GM23338 (cell line): Measurements from ENCODE around the gene LRRC18. TPM values are rescaled to one million over a fixed set of nuclear protein-coding genes. Genes with fewer than 3 reads are reported as not detected.

Experiments used
- ATAC-seq: fragments of 200-7000 bp; cut with Tn5 transposase; 3 replicates; pipeline ENCODE4 v1.9.1; 2020
- DNase-seq: peaks from one replicate; pipeline ENCODE4 v3.0.0-alpha.2; 2015; ENCODE audit warnings: low spot score
- H2AFZ ChIP-seq: fragments of 200-600 bp; sonication (generic); 2 replicates; pipeline ENCODE4 v1.8.0; 2016; ENCODE audit warnings: antibody characterized with exemption, mild to moderate bottlenecking, moderate library complexity
- H3F3A ChIP-seq: fragments of 200-600 bp; sonication (generic); replicated peaks from 2 replicates; pipeline ENCODE4 v1.8.0; 2017; ENCODE audit warnings: antibody characterized with exemption, mixed run types, low read depth
- H3K27ac ChIP-seq: fragments of 200-600 bp; sonication (generic); 2 replicates; pipeline ENCODE4 v1.6.1; 2016; ENCODE audit warnings: low read depth
- H3K27me3 ChIP-seq: fragments of 200-600 bp; sonication (generic); 2 replicates; pipeline ENCODE4 v1.8.0; 2016; ENCODE audit warnings: mild to moderate bottlenecking, mixed run types, moderate library complexity; ENCODE audit not compliant: insufficient read depth
- H3K36me3 ChIP-seq: fragments of 200-600 bp; sonication (generic); 2 replicates; pipeline ENCODE4 v1.8.0; 2016; ENCODE audit warnings: mild to moderate bottlenecking; ENCODE audit not compliant: insufficient read depth
- H3K4me1 ChIP-seq: fragments of 200-600 bp; sonication (generic); 2 replicates; pipeline ENCODE4 v1.8.0; 2016; ENCODE audit warnings: mild to moderate bottlenecking, moderate library complexity; ENCODE audit not compliant: insufficient read depth
- H3K4me2 ChIP-seq: fragments of 200-600 bp; sonication (generic); 2 replicates; pipeline ENCODE4 v1.7.1; 2017; ENCODE audit warnings: mixed run types
- H3K4me3 ChIP-seq: fragments of 200-600 bp; sonication (generic); 2 replicates; pipeline ENCODE4 v1.6.1; 2016; ENCODE audit warnings: mixed run types
- H3K79me2 ChIP-seq: fragments of 200-600 bp; sonication (generic); replicated peaks from 2 replicates; pipeline ENCODE4 v1.8.0; 2017; ENCODE audit warnings: mild to moderate bottlenecking; ENCODE audit not compliant: insufficient read depth
- H3K9me2 ChIP-seq: fragments of 200-600 bp; sonication (generic); 2 replicates; pipeline ENCODE4 v1.8.0; 2017; ENCODE audit not compliant: insufficient read depth
- H4K20me1 ChIP-seq: fragments of 200-600 bp; sonication (generic); replicated peaks from 2 replicates; pipeline ENCODE4 v1.8.0; 2017; ENCODE audit warnings: mild to moderate bottlenecking; ENCODE audit not compliant: insufficient read depth
- H3K27ac Mint-ChIP-seq: 2 replicates; pipeline ENCODE4 v1.8.0; 2020; ENCODE audit warnings: inconsistent platforms, mild to moderate bottlenecking, moderate library complexity, mixed read lengths
- H3K27me3 Mint-ChIP-seq: 3 replicates; pipeline ENCODE4 v1.8.0; 2022; ENCODE audit warnings: low read depth, mild to moderate bottlenecking, moderate library complexity, mixed read lengths, inconsistent platforms; ENCODE audit not compliant: insufficient read depth, poor library complexity
- H3K36me3 Mint-ChIP-seq: 3 replicates; pipeline ENCODE4 v1.8.0; 2021; ENCODE audit warnings: low read depth, mild to moderate bottlenecking, inconsistent platforms, moderate library complexity, mixed read lengths
- H3K4me1 Mint-ChIP-seq: 3 replicates; pipeline ENCODE4 v1.8.0; 2020; ENCODE audit warnings: mild to moderate bottlenecking, inconsistent platforms, mixed read lengths
- H3K4me3 Mint-ChIP-seq: 3 replicates; pipeline ENCODE4 v1.8.0; 2021; ENCODE audit warnings: moderate library complexity, mild to moderate bottlenecking, inconsistent platforms, mixed read lengths
- H3K9me3 Mint-ChIP-seq: 3 replicates; pipeline ENCODE4 v1.8.0; 2020; ENCODE audit warnings: moderate library complexity, mild to moderate bottlenecking, inconsistent platforms, mixed read lengths
- CREB1 ChIP-seq: fragments of 250-450 bp; sonication (Bioruptor Pico); IDR thresholded peaks from 2 replicates; pipeline ENCODE4 v1.5.0; 2020; ENCODE audit warnings: low read depth, mild to moderate bottlenecking, moderate library complexity
- EZH2 ChIP-seq: fragments of 200-600 bp; sonication (generic); IDR thresholded peaks from one replicate; pipeline ENCODE4 v1.8.0; 2017; ENCODE audit warnings: antibody characterized with exemption, mild to moderate bottlenecking, low read depth; ENCODE audit not compliant: unreplicated experiment
- EZH2phosphoT487 ChIP-seq: fragments of 200-600 bp; sonication (generic); IDR thresholded peaks from one replicate; pipeline ENCODE4 v1.8.1; 2018; ENCODE audit warnings: antibody characterized with exemption; ENCODE audit not compliant: unreplicated experiment
- JUNB ChIP-seq: IDR thresholded peaks from one replicate; pipeline ENCODE4 v1.6.1; 2016; ENCODE audit warnings: antibody characterized with exemption; ENCODE audit not compliant: unreplicated experiment
- NANOG ChIP-seq: IDR thresholded peaks from 2 replicates; pipeline ENCODE4 v1.6.1; 2016; ENCODE audit warnings: antibody characterized with exemption, borderline replicate concordance
- POLR2AphosphoS5 ChIP-seq: IDR thresholded peaks from 2 replicates; pipeline ENCODE4 v1.6.1; 2016; ENCODE audit warnings: antibody characterized with exemption, low read depth
- STAT1 ChIP-seq: IDR thresholded peaks from one replicate; pipeline ENCODE4 v1.6.1; 2016; ENCODE audit warnings: antibody characterized with exemption; ENCODE audit not compliant: unreplicated experiment
- ZNF114 ChIP-seq: fragments of 250-450 bp; sonication (Bioruptor Pico); IDR thresholded peaks from 2 replicates; pipeline ENCODE4 v1.5.0; 2020; ENCODE audit warnings: mild to moderate bottlenecking, moderate library complexity
- ZNF331 ChIP-seq: fragments of 250-450 bp; sonication (Bioruptor Pico); IDR thresholded peaks from 2 replicates; pipeline ENCODE4 v1.5.0; 2020; ENCODE audit warnings: low read depth, mild to moderate bottlenecking, moderate library complexity
- polyA plus RNA-seq: library from polyadenylated mRNA; unstranded; fragments of >200 nt; fragmentation: Nextera tagmentation; extraction: Ambion mirVana; gene quantifications from 2 replicates; pipeline ENCODE4 v1.2.1, GENCODE V29; 2016
- total RNA-seq: library from RNA; depleted of rRNA; stranded (reverse); fragments of >200 nt; shearing (Covaris generic); gene quantifications from 2 replicates; pipeline ENCODE4 v1.2.3, GENCODE V29; 2014
- TF ChIP-seq, protein P1 (sequence below): fragments of 250-450 bp; sonication (Bioruptor Pico); IDR thresholded peaks from 2 replicates; pipeline ENCODE4 v1.5.0; 2020; ENCODE audit warnings: mild to moderate bottlenecking, moderate library complexity
- TF ChIP-seq, protein P2 (sequence below), 2 experiments: fragments of 200-600 bp in 1 of 2; sonication (generic) in 1 of 2; conservative IDR thresholded peaks; 2 replicates each; pipeline versions ENCODE4 v1.5.1 to v1.6.1; 2016 to 2017; ENCODE audit warnings: antibody characterized with exemption in 2 of 2, low read depth in 2 of 2, mild to moderate bottlenecking in 2 of 2, moderate library complexity in 1 of 2
- TF ChIP-seq, protein P3 (sequence below): IDR thresholded peaks from one replicate; pipeline ENCODE4 v1.6.1; 2018; ENCODE audit warnings: antibody characterized with exemption; ENCODE audit not compliant: unreplicated experiment
- TF ChIP-seq, protein P4 (sequence below): IDR thresholded peaks from 2 replicates; pipeline ENCODE4 v1.6.1; 2016; ENCODE audit warnings: antibody characterized with exemption

The LRRC18 gene
- total and polyA plus RNA-seq, 2 experiments from 2014 or later, result not detected

DNA sequence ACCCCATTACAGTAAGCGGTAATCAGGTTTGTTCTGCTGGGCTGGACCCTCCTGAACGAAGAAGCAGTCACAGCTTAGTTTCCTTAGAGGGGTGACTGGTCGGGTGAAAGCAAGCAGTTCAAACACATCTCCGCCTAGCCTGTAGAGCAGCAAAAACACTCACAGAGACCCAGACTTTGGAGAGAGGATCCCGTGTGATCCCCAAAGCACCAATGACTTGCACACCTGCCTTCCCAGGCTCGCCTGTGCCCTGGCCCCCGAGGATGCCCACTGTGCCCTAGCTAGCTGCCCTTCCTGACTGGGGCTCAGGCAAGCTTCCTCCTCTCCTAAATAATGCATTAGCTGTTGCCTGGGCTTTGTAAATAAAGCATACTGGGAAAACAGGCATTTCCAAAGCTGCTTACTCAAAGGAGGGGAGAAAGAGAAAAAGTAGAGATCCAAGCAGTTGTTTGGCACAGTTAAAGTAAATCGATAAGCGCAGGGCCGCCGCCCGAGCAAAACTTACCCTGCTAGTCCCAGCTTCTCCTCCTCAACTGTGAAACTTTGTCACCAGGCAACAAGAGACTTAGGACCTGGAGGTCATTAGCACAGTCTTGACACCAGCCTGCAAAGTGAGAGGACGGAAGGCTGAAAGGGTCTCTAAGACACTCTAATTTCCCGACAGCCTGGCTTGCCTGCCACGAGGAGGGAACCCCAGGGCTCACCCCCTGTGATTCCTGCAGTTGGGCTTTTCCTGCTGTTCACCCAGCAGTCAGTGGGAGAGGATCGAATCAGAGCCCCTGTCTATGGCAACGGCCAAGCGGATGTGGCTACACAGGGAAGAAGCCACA, 4.8 kb downstream of the LRRC18 start:
- ATAC-seq (peak; percentile 64), DNase-seq (peak; percentile 11)
- Histone ChIP-seq H3K79me2 (no peaks in the 10 kb centered on the region), H3K4me2 (no peak overlapping the region), H3K4me1 (0 out of 2 replicates have a peak, but pooled peaks cover 6% of the 10 kb centered on the region), H2AFZ (peak overlapping the region; percentile 78), H3K27ac (no peak overlapping the region), H3K4me3 (no peak overlapping the region), H3K27me3 (no peaks in the 10 kb centered on the region), H4K20me1 (no peaks in the 10 kb centered on the region), H3K9me2 (no peaks in the 10 kb centered on the region), H3F3A (no peaks in the 10 kb centered on the region), H3K36me3 (no peaks in the 10 kb centered on the region)
- H3K4me3 Mint-ChIP-seq, result no peak overlapping the region
- H3K27ac Mint-ChIP-seq, result no peak overlapping the region
- peaks cover 23% of the 10 kb centered on the region for H3K4me1 Mint-ChIP-seq
- H3K27me3 Mint-ChIP-seq, result no peaks in the 10 kb centered on the region
- TF ChIP-seq JUNB (no peak), STAT1 (no peak), ZNF114 (CRISPR knock-in tag) (no peak), CREB1 (CRISPR knock-in tag) (no peak), EZH2phosphoT487 (no peak), ZNF331 (CRISPR knock-in tag) (no peak), EZH2 (no peak), NANOG (no peak), POLR2AphosphoS5 (no peak)
- TF ChIP-seq, protein P1, sequence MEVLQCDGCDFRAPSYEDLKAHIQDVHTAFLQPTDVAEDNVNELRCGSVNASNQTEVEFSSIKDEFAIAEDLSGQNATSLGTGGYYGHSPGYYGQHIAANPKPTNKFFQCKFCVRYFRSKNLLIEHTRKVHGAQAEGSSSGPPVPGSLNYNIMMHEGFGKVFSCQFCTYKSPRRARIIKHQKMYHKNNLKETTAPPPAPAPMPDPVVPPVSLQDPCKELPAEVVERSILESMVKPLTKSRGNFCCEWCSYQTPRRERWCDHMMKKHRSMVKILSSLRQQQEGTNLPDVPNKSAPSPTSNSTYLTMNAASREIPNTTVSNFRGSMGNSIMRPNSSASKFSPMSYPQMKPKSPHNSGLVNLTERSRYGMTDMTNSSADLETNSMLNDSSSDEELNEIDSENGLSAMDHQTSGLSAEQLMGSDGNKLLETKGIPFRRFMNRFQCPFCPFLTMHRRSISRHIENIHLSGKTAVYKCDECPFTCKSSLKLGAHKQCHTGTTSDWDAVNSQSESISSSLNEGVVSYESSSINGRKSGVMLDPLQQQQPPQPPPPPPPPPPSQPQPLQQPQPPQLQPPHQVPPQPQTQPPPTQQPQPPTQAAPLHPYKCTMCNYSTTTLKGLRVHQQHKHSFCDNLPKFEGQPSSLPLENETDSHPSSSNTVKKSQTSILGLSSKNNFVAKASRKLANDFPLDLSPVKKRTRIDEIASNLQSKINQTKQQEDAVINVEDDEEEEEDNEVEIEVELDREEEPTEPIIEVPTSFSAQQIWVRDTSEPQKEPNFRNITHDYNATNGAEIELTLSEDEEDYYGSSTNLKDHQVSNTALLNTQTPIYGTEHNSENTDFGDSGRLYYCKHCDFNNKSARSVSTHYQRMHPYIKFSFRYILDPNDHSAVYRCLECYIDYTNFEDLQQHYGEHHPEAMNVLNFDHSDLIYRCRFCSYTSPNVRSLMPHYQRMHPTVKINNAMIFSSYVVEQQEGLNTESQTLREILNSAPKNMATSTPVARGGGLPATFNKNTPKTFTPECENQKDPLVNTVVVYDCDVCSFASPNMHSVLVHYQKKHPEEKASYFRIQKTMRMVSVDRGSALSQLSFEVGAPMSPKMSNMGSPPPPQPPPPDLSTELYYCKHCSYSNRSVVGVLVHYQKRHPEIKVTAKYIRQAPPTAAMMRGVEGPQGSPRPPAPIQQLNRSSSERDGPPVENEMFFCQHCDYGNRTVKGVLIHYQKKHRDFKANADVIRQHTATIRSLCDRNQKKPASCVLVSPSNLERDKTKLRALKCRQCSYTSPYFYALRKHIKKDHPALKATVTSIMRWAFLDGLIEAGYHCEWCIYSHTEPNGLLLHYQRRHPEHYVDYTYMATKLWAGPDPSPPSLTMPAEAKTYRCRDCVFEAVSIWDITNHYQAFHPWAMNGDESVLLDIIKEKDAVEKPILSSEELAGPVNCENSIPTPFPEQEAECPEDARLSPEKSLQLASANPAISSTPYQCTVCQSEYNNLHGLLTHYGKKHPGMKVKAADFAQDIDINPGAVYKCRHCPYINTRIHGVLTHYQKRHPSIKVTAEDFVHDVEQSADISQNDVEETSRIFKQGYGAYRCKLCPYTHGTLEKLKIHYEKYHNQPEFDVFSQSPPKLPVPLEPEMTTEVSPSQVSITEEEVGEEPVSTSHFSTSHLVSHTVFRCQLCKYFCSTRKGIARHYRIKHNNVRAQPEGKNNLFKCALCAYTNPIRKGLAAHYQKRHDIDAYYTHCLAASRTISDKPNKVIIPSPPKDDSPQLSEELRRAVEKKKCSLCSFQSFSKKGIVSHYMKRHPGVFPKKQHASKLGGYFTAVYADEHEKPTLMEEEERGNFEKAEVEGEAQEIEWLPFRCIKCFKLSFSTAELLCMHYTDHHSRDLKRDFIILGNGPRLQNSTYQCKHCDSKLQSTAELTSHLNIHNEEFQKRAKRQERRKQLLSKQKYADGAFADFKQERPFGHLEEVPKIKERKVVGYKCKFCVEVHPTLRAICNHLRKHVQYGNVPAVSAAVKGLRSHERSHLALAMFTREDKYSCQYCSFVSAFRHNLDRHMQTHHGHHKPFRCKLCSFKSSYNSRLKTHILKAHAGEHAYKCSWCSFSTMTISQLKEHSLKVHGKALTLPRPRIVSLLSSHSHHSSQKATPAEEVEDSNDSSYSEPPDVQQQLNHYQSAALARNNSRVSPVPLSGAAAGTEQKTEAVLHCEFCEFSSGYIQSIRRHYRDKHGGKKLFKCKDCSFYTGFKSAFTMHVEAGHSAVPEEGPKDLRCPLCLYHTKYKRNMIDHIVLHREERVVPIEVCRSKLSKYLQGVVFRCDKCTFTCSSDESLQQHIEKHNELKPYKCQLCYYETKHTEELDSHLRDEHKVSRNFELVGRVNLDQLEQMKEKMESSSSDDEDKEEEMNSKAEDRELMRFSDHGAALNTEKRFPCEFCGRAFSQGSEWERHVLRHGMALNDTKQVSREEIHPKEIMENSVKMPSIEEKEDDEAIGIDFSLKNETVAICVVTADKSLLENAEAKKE (CRISPR knock-in tag), result no peak
- TF ChIP-seq, protein P2, sequence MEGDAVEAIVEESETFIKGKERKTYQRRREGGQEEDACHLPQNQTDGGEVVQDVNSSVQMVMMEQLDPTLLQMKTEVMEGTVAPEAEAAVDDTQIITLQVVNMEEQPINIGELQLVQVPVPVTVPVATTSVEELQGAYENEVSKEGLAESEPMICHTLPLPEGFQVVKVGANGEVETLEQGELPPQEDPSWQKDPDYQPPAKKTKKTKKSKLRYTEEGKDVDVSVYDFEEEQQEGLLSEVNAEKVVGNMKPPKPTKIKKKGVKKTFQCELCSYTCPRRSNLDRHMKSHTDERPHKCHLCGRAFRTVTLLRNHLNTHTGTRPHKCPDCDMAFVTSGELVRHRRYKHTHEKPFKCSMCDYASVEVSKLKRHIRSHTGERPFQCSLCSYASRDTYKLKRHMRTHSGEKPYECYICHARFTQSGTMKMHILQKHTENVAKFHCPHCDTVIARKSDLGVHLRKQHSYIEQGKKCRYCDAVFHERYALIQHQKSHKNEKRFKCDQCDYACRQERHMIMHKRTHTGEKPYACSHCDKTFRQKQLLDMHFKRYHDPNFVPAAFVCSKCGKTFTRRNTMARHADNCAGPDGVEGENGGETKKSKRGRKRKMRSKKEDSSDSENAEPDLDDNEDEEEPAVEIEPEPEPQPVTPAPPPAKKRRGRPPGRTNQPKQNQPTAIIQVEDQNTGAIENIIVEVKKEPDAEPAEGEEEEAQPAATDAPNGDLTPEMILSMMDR (conservative IDR thresholded peaks at IDR 0.05; ENCODE audit: low read depth in 2 of 2), result no peak
- TF ChIP-seq, protein P3, sequence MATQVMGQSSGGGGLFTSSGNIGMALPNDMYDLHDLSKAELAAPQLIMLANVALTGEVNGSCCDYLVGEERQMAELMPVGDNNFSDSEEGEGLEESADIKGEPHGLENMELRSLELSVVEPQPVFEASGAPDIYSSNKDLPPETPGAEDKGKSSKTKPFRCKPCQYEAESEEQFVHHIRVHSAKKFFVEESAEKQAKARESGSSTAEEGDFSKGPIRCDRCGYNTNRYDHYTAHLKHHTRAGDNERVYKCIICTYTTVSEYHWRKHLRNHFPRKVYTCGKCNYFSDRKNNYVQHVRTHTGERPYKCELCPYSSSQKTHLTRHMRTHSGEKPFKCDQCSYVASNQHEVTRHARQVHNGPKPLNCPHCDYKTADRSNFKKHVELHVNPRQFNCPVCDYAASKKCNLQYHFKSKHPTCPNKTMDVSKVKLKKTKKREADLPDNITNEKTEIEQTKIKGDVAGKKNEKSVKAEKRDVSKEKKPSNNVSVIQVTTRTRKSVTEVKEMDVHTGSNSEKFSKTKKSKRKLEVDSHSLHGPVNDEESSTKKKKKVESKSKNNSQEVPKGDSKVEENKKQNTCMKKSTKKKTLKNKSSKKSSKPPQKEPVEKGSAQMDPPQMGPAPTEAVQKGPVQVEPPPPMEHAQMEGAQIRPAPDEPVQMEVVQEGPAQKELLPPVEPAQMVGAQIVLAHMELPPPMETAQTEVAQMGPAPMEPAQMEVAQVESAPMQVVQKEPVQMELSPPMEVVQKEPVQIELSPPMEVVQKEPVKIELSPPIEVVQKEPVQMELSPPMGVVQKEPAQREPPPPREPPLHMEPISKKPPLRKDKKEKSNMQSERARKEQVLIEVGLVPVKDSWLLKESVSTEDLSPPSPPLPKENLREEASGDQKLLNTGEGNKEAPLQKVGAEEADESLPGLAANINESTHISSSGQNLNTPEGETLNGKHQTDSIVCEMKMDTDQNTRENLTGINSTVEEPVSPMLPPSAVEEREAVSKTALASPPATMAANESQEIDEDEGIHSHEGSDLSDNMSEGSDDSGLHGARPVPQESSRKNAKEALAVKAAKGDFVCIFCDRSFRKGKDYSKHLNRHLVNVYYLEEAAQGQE, result no peak
- TF ChIP-seq, protein P4, sequence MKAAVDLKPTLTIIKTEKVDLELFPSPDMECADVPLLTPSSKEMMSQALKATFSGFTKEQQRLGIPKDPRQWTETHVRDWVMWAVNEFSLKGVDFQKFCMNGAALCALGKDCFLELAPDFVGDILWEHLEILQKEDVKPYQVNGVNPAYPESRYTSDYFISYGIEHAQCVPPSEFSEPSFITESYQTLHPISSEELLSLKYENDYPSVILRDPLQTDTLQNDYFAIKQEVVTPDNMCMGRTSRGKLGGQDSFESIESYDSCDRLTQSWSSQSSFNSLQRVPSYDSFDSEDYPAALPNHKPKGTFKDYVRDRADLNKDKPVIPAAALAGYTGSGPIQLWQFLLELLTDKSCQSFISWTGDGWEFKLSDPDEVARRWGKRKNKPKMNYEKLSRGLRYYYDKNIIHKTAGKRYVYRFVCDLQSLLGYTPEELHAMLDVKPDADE, result no peak
- H3K9me3 Mint-ChIP-seq, result no peaks in the 10 kb centered on the region; the same call in 2 of the 3 replicates
- H3K36me3 Mint-ChIP-seq, result no peaks in the 10 kb centered on the region
